HG03432 (cell line): ENCODE measurements around the gene TMEM11.
A peak's percentile ranks its signal among the peaks of the same experiment; 100 is the strongest.
"Not testable (repeated sequence)": the region's sequence is repeated elsewhere in the genome, so short reads cannot be mapped to it uniquely, and the experiment has no call there.

Experiments
- ATAC-seq: cut with Tn5 transposase; IDR thresholded peaks from one replicate; pipeline ENCODE4 v1.9.1; 2021; ENCODE audit warnings: mild to moderate bottlenecking, moderate library complexity; ENCODE audit not compliant: unreplicated experiment

TMEM11 gene

DNA sequence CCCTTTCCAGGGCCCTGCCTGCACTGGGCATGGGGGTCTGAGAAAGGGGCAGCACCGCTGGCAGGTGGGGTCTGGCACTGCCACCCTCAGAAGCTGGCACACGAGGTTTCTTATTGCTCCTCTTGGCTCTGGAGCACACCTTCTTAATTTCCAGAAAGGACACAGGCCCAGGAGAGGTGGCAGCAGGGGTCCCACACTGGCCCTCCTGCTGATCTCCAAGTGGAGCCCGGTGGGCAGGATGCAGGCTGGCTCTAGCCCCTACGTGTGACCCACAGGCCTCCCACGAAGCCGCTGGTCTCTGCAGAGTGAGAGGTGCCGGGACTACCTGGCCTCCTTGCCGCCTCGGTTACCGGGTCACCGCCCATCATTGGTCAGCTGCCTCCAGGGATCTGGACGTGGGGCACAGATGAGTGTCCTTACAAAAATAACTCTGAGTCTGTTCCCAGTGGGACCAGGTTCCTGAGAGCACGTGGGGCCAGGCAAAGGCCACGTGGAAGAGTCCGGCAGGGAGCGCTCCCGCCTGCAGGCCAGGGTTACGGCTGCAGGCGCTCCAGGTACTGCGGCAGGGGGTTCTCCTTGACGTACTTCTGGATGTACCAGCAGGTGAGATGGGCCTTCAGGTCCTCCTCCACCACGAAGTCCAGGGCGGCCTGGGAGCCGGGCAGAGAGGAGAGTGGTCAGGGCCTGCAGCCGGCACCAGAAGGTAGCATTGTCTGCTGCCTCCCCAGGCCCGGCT is 29.0 kb upstream of the TMEM11 start:
- ATAC-seq: no peak

DNA sequence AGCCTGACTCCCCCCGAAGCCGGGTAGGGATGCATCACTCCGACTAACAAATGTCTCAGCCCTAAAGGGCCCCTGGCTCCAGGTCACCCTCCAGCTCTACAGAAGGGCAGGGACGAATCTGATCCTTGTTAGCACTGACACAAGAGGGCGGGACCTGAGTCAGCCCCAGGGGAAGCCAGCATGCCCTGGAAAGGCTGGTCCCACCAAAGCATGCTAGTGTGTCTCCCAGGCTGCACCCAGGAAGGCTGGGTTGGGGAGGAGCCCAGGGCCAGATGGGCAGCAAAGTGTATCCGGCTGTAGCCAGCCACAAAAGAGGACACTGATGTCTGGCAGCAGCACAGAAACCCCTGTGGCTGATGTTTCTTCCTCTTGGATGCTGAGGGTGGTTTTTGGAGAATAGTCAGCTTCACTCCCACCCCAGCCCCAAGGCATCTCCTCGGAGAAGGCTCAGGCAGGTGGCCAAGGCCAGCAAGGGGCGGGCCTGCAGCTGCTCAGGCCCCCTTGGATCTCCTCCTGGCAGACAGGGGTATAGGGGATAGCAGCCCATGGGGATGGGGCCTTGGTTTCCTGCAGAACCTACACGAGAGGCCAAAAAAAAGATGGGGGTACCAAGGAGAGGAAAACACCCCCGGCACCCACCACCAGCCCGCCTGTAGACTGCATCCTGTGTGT is 28.2 kb upstream of the TMEM11 start:
- no peak for ATAC-seq

DNA sequence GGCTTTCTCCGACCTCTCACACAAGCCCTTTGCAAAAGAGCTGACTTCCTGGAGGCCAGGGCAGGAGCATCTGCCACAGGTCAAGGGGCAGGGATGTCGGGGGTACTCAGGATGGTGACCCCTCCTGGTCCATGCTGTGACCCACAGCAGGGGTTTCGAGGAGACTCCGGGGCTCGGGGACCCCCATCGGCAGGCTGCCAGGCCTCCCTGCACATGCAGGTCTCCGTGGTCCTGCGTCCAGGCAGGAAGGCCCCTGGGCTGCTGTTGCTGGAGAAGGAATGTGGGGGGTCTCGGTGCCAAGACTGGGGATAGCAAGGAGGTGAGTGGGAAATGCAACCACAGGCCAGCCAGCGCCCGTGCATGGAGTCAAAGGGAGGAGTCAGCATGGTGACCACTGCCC is 27.6 kb upstream of the TMEM11 start:
- ATAC-seq: no peak

DNA sequence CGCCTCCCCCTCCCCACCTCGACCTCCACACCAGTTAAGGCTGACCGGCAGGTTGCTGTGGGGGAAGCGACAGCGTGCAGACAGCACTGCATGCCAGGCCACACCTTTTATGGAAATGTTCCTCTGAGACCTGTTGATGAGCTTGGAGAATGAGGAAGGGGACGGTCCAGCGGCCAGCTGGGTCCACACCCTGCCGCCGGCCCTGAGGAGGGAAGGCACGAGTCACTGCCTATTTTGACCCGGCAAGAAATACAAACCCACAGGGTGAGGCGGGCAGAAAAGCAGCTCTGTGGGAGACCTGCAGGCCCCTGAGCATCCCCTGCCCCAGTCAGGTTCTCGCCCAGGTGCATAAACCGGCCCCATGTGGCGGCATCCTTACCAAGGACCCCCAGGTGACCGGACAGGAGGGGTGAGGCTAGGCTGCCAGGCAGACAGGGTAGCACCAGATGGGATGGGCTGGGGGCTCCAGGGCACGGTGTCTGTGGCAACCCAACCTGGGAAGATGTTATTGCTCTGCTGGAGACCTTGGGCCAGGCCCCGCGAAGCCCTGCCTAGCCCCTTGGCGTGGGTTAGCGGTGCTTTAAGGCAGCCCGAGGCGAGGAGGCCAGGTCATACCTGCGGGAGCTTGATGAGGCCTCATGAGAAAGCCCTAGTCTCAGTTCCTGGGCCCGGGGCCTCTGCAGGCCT is 26.6 kb upstream of the TMEM11 start:
- no peak for ATAC-seq

DNA sequence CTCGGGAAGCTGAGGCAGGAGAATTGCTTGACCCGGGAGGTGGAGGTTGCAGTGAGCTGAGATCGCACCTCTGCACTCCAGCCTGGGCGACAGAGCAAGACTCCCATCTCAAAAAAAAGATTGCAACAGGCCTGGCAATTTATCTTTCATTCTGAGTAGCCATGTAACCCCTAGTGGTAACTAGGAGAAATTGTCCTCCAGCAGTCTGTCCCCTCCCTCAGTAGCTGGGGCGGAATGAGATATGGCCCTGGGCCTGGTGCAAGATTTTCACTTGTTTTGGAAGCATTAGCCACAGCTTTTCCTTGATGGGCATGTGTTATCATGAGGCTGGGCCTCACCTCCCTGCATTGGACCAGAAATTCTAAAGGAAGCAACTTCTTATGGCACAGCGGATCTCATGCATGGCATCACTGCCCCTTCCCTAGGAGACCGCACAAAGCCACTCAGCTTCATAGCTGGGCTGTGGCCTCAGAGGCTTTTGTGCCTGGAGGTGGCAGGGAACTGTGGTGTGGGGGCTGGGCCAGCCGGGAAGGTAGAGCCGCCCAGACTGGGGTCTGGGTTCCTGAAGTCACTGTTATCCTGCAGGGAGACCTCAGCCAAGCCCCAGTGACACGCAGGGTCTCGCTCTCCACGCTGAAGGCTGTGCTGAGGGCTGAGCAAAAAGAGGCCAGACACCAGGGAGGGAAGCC is 25.9 kb upstream of the TMEM11 start:
- ATAC-seq: peak; percentile 43

DNA sequence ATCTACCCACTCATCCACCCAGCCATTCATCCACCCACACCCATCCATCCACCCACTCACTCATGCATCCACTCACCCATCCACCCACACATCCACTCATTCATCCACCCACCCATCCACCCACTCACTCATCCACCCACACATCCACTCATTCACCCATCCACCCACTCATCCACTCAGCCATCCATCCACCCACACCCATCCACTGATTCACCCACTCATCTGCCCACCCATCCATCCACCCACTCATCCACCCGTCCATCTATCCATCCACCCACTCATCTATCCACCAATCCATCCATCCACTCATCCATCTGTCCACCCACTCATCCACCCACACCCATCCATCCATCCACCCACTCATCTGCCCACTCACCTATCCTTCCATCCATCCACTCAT is 22.0 kb upstream of the TMEM11 start:
- ATAC-seq: no peak

DNA sequence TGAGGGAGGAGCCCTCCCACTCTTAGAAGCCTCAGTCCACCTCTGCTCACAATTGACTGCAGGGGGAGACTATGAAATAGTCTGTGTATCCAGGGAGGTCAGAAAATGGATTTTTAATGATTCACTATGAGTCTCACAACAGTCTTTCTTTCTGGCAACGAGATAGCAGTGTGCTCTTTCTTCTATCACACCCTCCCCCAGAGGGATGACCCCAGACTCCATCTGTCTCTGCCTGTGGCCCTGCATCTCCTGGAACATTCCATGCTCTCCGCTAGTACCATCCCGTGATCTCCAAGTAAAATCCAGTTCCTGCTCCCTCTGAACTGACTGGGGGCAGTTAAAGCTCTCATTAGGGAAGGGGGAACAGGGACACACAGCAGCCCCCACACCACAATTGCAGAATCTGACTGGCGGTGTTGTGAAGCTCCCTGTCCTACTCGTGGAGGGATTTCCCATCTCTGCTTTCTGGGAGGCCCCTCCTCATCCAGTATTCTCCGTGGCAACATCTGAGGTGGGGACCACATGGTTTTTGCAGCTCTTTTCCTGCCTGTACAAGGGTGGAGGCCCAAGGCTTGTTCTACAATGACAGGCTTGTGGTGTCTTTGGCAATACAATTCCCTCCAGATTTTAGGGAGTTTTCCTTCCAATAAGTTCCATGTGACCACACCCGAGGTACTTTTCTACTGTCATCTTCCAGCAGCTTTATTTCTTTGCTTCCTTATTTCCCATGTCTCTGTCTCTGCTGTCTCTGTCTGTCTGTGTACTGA is 19.8 kb upstream of the TMEM11 start:
- no peak for ATAC-seq

DNA sequence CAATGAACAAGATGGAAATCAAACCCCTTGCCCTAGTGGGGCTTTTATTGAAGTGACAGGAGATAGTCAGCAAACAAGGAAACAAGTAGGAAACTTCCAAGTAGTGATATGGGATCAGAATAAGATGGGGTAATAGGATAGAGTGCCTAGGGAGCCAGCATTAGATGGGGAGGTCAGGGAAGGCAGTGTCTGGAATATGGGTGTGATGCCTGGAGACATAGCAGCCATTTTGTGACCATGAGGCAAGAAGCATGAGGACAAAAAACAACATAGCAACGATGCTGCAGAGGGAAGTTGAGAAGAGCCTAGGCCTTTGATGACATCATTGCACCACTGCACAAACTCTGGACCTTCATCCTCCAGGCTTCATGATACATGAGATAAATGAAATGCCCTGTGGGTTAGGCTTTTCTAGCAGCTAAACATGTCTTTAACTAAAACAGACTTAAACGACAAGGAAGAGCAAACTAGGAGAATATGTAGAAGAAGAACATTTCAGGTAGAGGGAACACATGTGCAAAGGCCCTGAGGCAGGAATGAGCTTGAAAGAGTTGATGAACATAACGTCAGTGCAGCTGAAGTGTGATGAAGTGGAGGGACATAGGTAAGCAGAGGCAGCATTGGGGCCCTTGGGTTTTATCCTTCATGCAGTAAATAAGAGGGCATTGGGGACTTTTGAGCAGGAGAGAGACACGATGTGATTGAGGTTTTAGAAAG is 18.2 kb upstream of the TMEM11 start:
- no peak for ATAC-seq

DNA sequence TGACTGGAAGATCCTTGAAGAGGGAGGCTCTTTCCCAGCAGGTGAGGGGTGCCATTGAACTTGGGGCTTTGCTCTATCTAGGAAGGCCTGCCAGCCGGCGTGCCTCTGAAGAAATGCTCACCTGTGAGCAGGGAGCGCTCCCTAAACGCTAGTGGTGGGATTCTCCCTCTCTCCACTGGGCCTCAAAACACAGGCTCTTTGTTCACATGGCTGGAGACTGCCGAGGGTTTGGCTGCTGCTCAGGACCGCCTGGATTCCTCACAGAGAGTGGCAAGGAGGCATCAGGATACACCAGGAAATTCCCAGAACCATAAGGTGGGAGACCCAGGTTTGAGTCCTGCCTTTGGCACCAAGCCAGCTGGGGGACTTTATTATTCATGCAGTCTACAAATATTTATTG is 17.6 kb upstream of the TMEM11 start:
- ATAC-seq: no peak

DNA sequence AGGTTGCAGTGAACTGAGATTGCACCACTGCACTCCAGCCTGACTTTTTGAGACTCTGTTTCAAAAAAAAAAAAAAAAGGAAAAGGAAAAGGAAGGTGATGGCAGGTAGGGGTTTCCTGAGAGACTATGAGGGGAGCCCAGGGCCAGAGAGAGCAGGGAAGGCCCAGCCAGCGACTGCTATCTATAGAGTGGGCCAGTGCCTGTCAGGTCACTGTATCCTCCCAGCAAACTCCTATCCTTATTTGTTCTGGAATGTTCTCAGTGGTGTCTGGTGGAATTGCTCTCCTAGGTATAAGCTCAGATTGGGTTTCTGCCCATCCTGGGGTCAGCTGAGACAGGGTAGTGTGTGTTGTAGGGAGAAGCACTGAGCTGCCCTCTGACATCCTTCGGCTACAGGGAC is 14.9 kb upstream of the TMEM11 start:
- ATAC-seq: no peak

DNA sequence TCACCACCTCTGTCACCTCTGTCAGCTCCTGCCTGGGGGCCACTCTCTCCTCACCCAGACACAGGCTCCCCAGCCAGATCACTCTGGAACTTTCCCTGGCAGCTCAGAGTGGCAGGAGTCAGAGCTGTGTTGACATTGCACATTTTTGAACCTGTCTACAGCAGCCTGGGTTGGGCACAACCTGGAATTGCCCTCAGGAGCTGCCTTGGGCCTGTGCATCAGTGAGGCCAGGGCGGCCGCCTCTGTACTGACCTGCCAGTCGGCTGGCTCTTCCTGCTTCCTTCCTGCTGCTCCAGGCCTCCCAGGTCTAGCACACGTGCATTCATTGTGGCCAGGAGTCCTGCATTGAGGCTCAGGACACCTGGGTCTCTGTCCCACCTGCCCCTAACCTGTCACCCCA is 14.2 kb upstream of the TMEM11 start:
- ATAC-seq: no peak

DNA sequence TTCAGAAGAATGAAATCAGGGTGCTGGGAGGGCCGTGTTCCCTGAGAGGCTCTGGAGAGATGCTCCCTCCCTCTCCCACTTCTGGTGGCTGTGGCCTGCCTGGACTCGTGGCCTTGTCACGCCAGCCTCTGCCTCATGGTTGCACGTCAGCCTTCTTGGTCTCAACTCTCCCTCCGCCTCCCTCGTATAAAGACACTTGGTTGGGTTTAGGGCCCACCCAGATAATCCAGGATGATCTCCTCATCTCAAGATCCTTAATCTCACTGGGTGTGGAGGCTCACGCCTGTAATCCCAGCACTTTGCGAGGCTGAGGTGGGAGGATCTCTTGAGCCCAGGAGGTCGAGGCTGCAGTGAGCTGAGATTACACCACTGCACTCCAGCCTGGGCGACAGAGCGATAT is 13.3 kb upstream of the TMEM11 start:
- not testable (repeated sequence) for ATAC-seq

DNA sequence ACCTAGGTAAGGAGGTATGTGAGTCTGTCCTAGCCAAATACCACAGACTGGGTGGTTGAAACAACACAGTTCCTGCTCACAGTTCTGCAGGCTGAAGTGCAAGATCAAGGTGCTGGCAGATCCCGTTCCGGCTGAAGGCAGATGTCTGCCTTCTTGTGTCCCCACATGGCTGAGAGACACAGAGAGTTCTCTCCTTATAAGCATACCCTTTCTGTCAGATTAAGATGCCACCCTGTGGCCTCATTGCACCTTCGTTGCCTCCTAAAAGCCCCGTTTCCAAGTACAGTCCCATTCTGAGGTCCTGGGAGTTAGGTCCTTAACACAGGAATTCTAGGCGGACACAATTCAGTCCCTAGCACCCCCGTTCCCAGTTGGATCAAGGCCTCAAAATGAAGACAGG is 9.1 kb upstream of the TMEM11 start:
- no peak for ATAC-seq

DNA sequence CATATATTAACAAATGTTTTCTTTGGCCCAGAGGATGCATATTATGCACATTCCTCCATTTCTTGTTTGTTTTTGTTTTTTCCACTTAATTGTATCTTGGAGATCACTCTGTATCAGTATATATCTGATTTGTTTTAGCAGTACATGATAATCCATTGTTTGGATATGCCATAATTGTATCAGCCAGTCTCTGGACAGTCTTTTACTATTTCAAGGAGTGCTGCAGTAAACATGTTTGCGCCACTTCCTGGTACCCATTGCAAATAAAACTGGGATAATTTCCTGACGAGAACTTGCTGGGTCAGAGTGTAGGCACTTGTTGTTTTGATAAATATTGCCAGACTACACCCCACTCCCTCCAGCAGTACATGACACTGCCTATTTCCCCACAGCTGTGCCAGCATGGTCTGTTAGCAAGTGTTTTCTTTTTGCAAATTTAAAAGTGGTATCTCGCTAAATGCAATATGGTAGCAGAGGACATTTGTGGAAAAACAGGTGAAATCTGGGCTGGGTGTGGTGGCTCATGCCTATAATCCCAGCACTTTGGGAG is 4.9 kb upstream of the TMEM11 start:
- no peak for ATAC-seq

DNA sequence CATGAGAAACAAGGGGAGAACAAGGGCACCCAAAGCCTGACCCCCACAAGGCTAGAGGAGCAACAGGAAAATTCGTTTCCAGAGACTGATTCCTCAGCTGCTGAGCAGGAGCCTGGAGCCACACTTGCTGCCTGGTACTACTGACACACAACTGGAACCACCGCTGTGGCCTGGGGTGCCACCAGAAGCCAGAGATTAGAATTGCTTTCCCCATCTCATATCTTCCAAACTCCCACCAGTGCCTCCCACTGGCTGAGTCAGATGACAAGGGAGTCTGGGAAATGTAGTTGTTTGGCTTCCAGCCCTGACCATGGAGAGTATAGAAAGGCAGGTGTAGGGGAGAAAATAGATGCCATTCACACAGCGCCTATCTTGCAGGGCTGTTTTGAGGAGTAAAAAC is 4.1 kb upstream of the TMEM11 start:
- no peak for ATAC-seq

DNA sequence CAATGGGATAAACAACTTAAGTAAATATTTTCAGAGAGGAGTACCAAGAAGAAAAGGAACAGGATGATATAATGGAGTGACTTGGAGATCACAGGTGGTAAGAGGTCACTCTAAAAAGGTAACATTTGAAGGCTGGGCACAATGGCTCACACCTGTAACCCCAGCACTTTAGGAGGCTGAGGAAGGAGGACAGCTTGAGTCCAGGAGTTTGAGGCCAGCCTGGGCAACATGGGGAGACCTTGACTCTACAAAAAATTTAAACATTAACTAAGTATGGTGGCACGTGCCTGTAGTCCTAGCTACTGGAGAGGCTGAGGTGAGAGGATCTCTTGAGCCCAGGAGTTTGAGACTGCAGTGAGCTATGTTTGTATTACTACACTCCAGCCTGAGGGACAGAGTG is 3.4 kb upstream of the TMEM11 start:
- ATAC-seq: no peak

DNA sequence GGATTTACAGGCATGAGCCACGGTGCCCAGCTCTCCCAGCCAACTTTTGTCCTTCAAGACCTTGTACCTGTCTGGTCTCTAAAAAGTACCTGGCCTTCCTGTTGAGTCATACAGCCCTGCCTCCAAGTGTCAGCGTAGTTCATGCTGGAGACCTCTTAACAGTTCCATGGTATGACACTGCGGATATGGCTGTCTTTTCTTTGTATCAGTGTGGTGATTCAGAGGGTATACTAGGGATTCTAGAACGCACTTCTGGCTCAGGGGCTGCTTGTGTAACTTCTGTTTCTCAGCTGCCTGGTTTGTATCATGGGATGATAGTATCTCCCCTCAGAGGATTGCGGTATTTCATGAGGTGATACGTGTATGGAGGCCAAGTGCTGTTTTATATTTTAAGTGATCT is 2.0 kb upstream of the TMEM11 start:
- ATAC-seq: no peak

DNA sequence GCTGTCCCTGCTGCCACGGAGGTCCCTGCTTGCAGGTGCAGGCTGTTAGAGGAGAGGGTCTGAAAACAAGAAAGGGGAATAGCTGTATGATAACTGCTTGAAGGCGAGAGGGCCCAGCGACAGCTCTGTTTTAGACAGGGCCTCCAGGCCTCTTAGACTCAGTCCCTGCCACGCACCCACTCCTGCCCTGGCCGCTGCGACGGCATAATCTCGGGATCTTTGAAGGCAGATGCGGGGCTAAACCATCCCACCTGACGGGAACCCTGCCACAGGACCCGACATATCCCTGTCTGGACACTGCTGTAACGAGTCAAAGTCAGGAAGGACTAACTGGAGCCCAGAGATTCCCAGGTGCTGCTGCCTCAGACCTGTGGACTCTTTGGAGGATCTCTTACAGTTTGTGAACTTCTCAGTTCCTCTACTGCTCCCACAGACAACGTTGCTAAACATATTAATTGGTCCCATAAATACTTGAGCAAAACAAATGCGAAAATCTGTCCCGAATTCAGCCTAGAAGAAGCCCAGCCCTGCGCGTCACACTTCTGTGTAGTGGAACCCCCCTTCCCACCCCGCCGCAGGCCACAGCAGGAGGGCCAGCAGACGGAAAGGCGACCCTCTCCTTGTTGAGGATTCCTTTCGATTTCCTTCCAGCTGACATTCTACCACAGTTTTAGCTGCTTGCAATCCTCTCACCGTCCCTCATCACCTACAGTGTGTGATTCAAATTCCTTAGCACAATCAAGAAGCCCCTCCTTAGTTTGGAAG is 998 bp upstream of the TMEM11 start:
- peak; percentile 8 for ATAC-seq

DNA sequence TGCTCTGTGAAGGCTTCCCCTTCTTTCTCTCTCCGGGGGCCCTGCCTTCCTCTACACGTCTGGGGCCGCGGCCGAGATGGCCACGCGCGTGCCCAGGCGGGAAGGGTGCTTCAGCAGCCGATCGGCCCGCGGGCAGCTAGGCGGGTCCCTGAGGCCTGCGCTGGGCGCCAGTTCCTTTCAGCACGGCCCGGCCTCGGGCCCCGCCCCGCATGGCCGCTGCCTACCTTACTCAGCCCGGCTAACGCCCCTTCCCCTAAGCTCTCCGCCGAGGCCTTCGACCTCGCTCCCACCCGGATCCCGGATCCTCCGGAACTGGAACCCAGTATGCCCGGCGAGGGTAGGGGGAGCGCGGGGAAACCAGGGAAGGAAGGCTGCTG is 335 bp downstream of the TMEM11 start:
- ATAC-seq: peak; percentile 17
